Measurements from ENCODE around the gene DDX42. TPM values are rescaled to one million over a fixed set of nuclear protein-coding genes. Genes with fewer than 3 reads are reported as not detected.

The DDX42 gene
- total and polyA plus RNA-seq, 2 of the 13 experiments (the other 11 are each of a cell fraction or from before 2014, with no cell fraction given), result 87.2 to 92.9 TPM

DNA sequence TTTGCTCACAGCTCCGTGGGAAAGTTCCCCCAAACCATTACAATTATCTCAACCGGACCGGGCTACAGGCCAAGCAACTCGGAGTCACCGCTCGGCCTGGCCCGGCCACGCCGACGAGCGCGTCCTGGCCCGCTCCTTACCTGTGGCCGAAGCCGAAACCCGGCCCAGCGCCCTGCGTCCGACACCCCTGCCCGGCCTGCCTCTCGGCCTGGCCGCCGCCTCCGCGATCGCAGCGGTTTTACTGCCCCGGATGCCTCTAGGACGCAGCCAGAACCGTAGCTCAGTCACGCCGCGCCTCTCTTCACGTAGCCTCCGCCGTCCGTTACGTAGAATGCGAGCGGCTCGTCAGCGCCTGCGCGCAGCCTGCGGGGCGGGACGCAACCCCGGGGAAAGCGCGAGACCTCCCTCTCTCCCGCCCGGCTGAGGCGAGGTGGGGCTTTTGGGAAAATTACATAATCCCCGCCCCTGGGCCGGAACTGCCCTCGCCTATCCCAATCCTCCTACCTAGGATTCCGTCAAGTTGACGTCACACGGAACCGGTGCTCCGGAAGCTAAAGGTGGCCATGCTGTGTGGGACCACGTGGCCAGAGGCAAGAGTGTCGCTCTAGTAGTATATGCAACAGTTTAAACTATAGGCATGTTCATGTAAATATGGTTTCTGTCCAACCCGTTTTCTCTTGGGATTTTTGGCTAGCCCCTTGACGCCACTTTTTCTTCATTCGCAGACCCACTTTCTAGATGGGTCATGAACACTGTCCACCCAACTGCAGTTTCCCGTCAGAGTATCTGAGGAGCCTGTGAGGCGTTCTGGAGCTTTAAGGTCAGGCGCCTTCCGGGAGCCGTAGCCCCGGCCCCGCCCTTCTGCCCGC is 464 bp upstream of the DDX42 start, which contains the start of gene CCDC47 (continued):
- TF ChIP-seq ZNF281 (CRISPR knock-in tag; IDR thresholded peaks at IDR 0.05; ENCODE audit: borderline replicate concordance) (no peak; the same call in 1 of the 2 replicates), KLF16 (CRISPR knock-in tag; IDR thresholded peaks at IDR 0.05) (peak in 1 of 2 experiments; percentile 95; a peak in 2 of 4 replicates), ZMYM3 (CRISPR knock-in tag; IDR thresholded peaks at IDR 0.05) (0 out of 2 replicates have a peak, but pooled peaks have one; percentile 37), HMGXB4 (CRISPR knock-in tag; IDR thresholded peaks at IDR 0.05; ENCODE audit: borderline replicate concordance in 1 of 2, low read depth in 1 of 2) (peak; percentile 77 to 95), SPEN (CRISPR knock-in tag; IDR thresholded peaks at IDR 0.05; ENCODE audit: low read depth) (peak; percentile 88), CBFB (CRISPR knock-in tag; IDR thresholded peaks at IDR 0.05) (peak; percentile 50), FOXO1 (CRISPR knock-in tag; IDR thresholded peaks at IDR 0.05) (peak; percentile 62), FOSL2 (CRISPR knock-in tag; IDR thresholded peaks at IDR 0.05) (peak; percentile 71)
- TF ChIP-seq, protein P1, sequence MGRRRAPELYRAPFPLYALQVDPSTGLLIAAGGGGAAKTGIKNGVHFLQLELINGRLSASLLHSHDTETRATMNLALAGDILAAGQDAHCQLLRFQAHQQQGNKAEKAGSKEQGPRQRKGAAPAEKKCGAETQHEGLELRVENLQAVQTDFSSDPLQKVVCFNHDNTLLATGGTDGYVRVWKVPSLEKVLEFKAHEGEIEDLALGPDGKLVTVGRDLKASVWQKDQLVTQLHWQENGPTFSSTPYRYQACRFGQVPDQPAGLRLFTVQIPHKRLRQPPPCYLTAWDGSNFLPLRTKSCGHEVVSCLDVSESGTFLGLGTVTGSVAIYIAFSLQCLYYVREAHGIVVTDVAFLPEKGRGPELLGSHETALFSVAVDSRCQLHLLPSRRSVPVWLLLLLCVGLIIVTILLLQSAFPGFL (CRISPR knock-in tag; IDR thresholded peaks at IDR 0.05), result peak; percentile 91; the same call in 1 of the 2 replicates
- TF ChIP-seq, protein P2, sequence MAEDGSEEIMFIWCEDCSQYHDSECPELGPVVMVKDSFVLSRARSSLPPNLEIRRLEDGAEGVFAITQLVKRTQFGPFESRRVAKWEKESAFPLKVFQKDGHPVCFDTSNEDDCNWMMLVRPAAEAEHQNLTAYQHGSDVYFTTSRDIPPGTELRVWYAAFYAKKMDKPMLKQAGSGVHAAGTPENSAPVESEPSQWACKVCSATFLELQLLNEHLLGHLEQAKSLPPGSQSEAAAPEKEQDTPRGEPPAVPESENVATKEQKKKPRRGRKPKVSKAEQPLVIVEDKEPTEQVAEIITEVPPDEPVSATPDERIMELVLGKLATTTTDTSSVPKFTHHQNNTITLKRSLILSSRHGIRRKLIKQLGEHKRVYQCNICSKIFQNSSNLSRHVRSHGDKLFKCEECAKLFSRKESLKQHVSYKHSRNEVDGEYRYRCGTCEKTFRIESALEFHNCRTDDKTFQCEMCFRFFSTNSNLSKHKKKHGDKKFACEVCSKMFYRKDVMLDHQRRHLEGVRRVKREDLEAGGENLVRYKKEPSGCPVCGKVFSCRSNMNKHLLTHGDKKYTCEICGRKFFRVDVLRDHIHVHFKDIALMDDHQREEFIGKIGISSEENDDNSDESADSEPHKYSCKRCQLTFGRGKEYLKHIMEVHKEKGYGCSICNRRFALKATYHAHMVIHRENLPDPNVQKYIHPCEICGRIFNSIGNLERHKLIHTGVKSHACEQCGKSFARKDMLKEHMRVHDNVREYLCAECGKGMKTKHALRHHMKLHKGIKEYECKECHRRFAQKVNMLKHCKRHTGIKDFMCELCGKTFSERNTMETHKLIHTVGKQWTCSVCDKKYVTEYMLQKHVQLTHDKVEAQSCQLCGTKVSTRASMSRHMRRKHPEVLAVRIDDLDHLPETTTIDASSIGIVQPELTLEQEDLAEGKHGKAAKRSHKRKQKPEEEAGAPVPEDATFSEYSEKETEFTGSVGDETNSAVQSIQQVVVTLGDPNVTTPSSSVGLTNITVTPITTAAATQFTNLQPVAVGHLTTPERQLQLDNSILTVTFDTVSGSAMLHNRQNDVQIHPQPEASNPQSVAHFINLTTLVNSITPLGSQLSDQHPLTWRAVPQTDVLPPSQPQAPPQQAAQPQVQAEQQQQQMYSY (CRISPR knock-in tag; IDR thresholded peaks at IDR 0.05), result peak; percentile 74; the same call in 1 of the 2 replicates
- TF ChIP-seq, protein P3, sequence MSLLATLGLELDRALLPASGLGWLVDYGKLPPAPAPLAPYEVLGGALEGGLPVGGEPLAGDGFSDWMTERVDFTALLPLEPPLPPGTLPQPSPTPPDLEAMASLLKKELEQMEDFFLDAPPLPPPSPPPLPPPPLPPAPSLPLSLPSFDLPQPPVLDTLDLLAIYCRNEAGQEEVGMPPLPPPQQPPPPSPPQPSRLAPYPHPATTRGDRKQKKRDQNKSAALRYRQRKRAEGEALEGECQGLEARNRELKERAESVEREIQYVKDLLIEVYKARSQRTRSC (CRISPR knock-in tag; IDR thresholded peaks at IDR 0.05; ENCODE audit: low read depth), result peak; percentile 82; the same call in 1 of the 2 replicates
